Prostate gland (tissue), 2 donors: ENCODE data around the gene BPIFA2.

Experiments
- CTCF ChIP-seq, 4 experiments: fragments of 200-600 bp in 2 of 4; fragments of 450-650 bp in 2 of 4; sonication (generic) in 2 of 4; IDR thresholded peaks; 1 replicate in 3 of 4; 2 replicates in 1 of 4; pipeline ENCODE4 v1.5.1; 2016 to 2019; ENCODE audit warnings: antibody characterized with exemption in 4 of 4, mild to moderate bottlenecking in 2 of 4, moderate library complexity in 2 of 4
- POLR2A ChIP-seq: fragments of 450-650 bp; IDR thresholded peaks from one replicate; pipeline ENCODE4 v1.6.1; 2016; ENCODE audit warnings: antibody characterized with exemption, mild to moderate bottlenecking
- POLR2AphosphoS5 ChIP-seq: sonication (generic); formaldehyde crosslinking; IDR thresholded peaks from one replicate; pipeline ENCODE4 v1.6.1; 2017; ENCODE audit warnings: antibody characterized with exemption

- TF ChIP-seq CTCF (IDR thresholded peaks at IDR 0.05) (no peak), POLR2AphosphoS5 (no peak), POLR2A (no peak)
These were observed 42.4 kb downstream of the BPIFA2 start for GRCh38 chr20:33210371-33210770.
